Measurements from ENCODE around the gene REST. TPM values are rescaled to one million over a fixed set of nuclear protein-coding genes. Genes with fewer than 3 reads are reported as not detected.

The REST gene
- total RNA-seq, 1 experiment from 2014 or later = 56.6 TPM

DNA sequence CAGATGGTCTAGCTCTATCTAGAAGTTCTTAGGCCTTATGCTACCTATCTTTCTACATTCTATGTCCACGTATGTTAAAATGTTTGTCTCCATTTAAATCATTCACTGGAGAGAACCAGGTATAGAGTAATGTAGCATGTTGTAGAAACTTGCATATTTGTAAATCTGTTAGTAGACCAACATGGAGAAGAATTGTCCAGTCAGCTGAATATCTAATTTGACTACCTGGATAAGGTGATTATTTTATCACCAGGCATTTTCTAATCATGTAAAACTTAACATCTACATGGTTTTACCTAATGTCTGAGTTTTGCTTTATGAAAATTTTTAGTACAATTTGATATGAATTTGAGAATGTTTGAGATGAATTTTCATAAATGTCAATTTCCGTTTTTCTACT, 19.5 kb downstream of the REST start:
- no peaks in the 10 kb centered on the region for H3K4me1 ChIP-seq
- Mint-ChIP-seq H3K4me3 (ENCODE audit: unreplicated experiment) (no peak overlapping the region), H3K36me3 (ENCODE audit: insufficient read depth, unreplicated experiment) (peaks cover 64% of the 10 kb centered on the region), H3K27me3 (ENCODE audit: insufficient read depth, unreplicated experiment) (no peaks in the 10 kb centered on the region), H3K9me3 (ENCODE audit: unreplicated experiment) (no peaks in the 10 kb centered on the region), H3K4me1 (ENCODE audit: low read depth, unreplicated experiment) (no peaks in the 10 kb centered on the region), H3K27ac (ENCODE audit: unreplicated experiment) (no peak overlapping the region)
- no peaks in the 10 kb centered on the region for H3K9me3 ChIP-seq
- ChIA-PET POLR2A (interaction anchor here (0.7 kb wide), 1 partner anchor 159 kb away, joined by 3 read pairs; no protein-coding TSS in a partner anchor), CTCF (no interaction called here)
- no peak for DNase-seq
- H3K36me3 ChIP-seq (ENCODE audit: control insufficient read depth, insufficient read depth, low read length) = no peaks in the 10 kb centered on the region; the same call in 1 of the 2 replicates
- no peak for TF ChIP-seq CTCF (IDR thresholded peaks at IDR 0.05; ENCODE audit: insufficient read depth in 1 of 2, low read depth in 1 of 2, low read length in 1 of 2, severe bottlenecking in 1 of 2, unreplicated experiment in 1 of 2)
- H3K27me3 ChIP-seq (replicated peaks; ENCODE audit: control insufficient read depth, insufficient read depth, low read length) = no peaks in the 10 kb centered on the region
- no peak overlapping the region for H3K4me3 ChIP-seq (ENCODE audit: low read depth, low read length)
- no TSS peak for BruUV-seq (replicated peaks)
- intact Hi-C loops (cut with micrococcal nuclease; ENCODE audit: unreplicated experiment) = no loop called here

- Mint-ChIP-seq H3K27ac (ENCODE audit: unreplicated experiment) (no peak overlapping the region), H3K27me3 (ENCODE audit: insufficient read depth, unreplicated experiment) (no peaks in the 10 kb centered on the region), H3K36me3 (ENCODE audit: insufficient read depth, unreplicated experiment) (peaks cover 42% of the 10 kb centered on the region), H3K4me1 (ENCODE audit: low read depth, unreplicated experiment) (no peaks in the 10 kb centered on the region), H3K4me3 (ENCODE audit: unreplicated experiment) (no peak overlapping the region), H3K9me3 (ENCODE audit: unreplicated experiment) (no peaks in the 10 kb centered on the region)
- BruUV-seq (replicated peaks) = no TSS peak
- H3K27me3 ChIP-seq (replicated peaks; ENCODE audit: control insufficient read depth, insufficient read depth, low read length) = no peaks in the 10 kb centered on the region
- no peak for DNase-seq
- H3K9me3 ChIP-seq = no peaks in the 10 kb centered on the region
- CTCF ChIA-PET = no interaction called here
- intact Hi-C loops (cut with micrococcal nuclease; ENCODE audit: unreplicated experiment) = no loop called here
- H3K36me3 ChIP-seq (ENCODE audit: control insufficient read depth, insufficient read depth, low read length) = no peaks in the 10 kb centered on the region; the same call in 1 of the 2 replicates
- POLR2A ChIA-PET = no interaction called here
- H3K4me1 ChIP-seq = no peaks in the 10 kb centered on the region
- no peak for TF ChIP-seq CTCF (IDR thresholded peaks at IDR 0.05; ENCODE audit: insufficient read depth in 1 of 2, low read depth in 1 of 2, low read length in 1 of 2, severe bottlenecking in 1 of 2, unreplicated experiment in 1 of 2)
- H3K4me3 ChIP-seq (ENCODE audit: low read depth, low read length) = no peak overlapping the region
Measured at GRCh38 chr4:56930638-56931037, 22.9 kb downstream of the REST start.

DNA sequence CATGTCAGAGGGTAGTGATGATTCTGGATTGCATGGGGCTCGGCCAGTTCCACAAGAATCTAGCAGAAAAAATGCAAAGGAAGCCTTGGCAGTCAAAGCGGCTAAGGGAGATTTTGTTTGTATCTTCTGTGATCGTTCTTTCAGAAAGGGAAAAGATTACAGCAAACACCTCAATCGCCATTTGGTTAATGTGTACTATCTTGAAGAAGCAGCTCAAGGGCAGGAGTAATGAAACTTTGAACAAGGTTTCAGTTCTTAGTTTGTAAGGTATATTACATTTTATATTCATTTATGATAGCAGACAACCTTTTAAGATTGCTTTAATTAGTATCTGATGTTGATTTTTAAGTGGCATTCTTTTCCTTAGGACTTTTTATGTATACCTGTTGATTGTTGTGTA, 24.2 kb downstream of the REST start:
- H3K27ac Mint-ChIP-seq (ENCODE audit: unreplicated experiment) = no peak overlapping the region
- CTCF ChIA-PET = no interaction called here
- BruUV-seq (replicated peaks) = no TSS peak

More for the DNA sequence above, 24.2 kb downstream of the REST start:
- Histone ChIP-seq H3K36me3 (ENCODE audit: control insufficient read depth, insufficient read depth, low read length) (no peaks in the 10 kb centered on the region; the same call in 1 of the 2 replicates), H3K27me3 (replicated peaks; ENCODE audit: control insufficient read depth, insufficient read depth, low read length) (no peaks in the 10 kb centered on the region), H3K4me3 (ENCODE audit: low read depth, low read length) (no peak overlapping the region), H3K9me3 (no peaks in the 10 kb centered on the region), H3K4me1 (no peaks in the 10 kb centered on the region)
- intact Hi-C loops (cut with micrococcal nuclease; ENCODE audit: unreplicated experiment) = no loop called here
- no peak for DNase-seq
- POLR2A ChIA-PET = no interaction called here
- Mint-ChIP-seq H3K9me3 (ENCODE audit: unreplicated experiment) (no peaks in the 10 kb centered on the region), H3K27me3 (ENCODE audit: insufficient read depth, unreplicated experiment) (no peaks in the 10 kb centered on the region), H3K36me3 (ENCODE audit: insufficient read depth, unreplicated experiment) (peaks cover 37% of the 10 kb centered on the region), H3K4me1 (ENCODE audit: low read depth, unreplicated experiment) (no peaks in the 10 kb centered on the region), H3K4me3 (ENCODE audit: unreplicated experiment) (no peak overlapping the region)
- no peak for TF ChIP-seq CTCF (IDR thresholded peaks at IDR 0.05; ENCODE audit: insufficient read depth in 1 of 2, low read depth in 1 of 2, low read length in 1 of 2, severe bottlenecking in 1 of 2, unreplicated experiment in 1 of 2)
